OCI-LY3 (cell line): Measurements from ENCODE around the gene NEK9.

Experiments
- H2AFZ ChIP-seq: fragments of 200-600, 300-600 bp; shearing (Covaris generic); 2 replicates; pipeline ENCODE4 v1.6.0; 2014; ENCODE audit warnings: antibody characterized with exemption, low read depth, low read length
- H3K27ac ChIP-seq: fragments of 200-600, 300-600 bp; sonication (generic); 2 replicates; pipeline ENCODE4 v1.5.1; 2014; ENCODE audit warnings: mild to moderate bottlenecking, low read length, moderate library complexity, mixed read lengths
- H3K27me3 ChIP-seq: fragments of 200-600, 300-600 bp; sonication (generic); 2 replicates; pipeline ENCODE4 v1.6.1; 2014; ENCODE audit warnings: low read depth, low read length, mixed read lengths
- H3K36me3 ChIP-seq: fragments of 200-600, 300-600 bp; sonication (generic); replicated peaks from 2 replicates; pipeline ENCODE3; 2014; ENCODE audit warnings: low read depth, low read length, mixed read lengths
- H3K4me1 ChIP-seq: fragments of 300-600, 200-600 bp; sonication (generic); 2 replicates; pipeline ENCODE4 v1.6.1; 2014; ENCODE audit warnings: low read length, mixed read lengths
- H3K4me2 ChIP-seq: fragments of 200-600, 300-600 bp; sonication (generic); 2 replicates; pipeline ENCODE4 v1.6.1; 2014; ENCODE audit warnings: low read length, mixed read lengths
- H3K4me3 ChIP-seq: fragments of 300-600, 200-600 bp; sonication (generic); 2 replicates; pipeline ENCODE4 v1.5.1; 2014; ENCODE audit warnings: antibody characterized with exemption, mild to moderate bottlenecking, low read length, moderate library complexity
- H3K79me2 ChIP-seq: fragments of 300-600, 200-600 bp; shearing (Covaris generic); 2 replicates; pipeline ENCODE4 v1.6.1; 2014; ENCODE audit warnings: mild to moderate bottlenecking, low read length, mixed read lengths
- H3K9ac ChIP-seq: fragments of 300-600, 200-600 bp; shearing (Covaris generic); 2 replicates; pipeline ENCODE4 v1.6.0; 2014; ENCODE audit warnings: mild to moderate bottlenecking, low read length, moderate library complexity
- H3K9me3 ChIP-seq: fragments of 200-600, 300-600 bp; shearing (Covaris generic); 2 replicates; pipeline ENCODE4 v1.6.1; 2014; ENCODE audit warnings: low read length, mixed read lengths; ENCODE audit not compliant: insufficient read depth
- H4K20me1 ChIP-seq: fragments of 200-600, 300-600 bp; sonication (generic); 2 replicates; pipeline ENCODE4 v1.6.1; 2016; ENCODE audit warnings: low read length, mixed read lengths; ENCODE audit not compliant: insufficient read depth
- CTCF ChIP-seq: fragments of 200-600, 300-600 bp; sonication (generic); IDR thresholded peaks from 2 replicates; pipeline ENCODE4 v1.5.1; 2014; ENCODE audit warnings: antibody characterized with exemption, low read length, low read depth
- EZH2phosphoT487 ChIP-seq: fragments of 200-600 bp; shearing (Covaris generic); IDR thresholded peaks from 2 replicates; pipeline ENCODE4 v1.6.1; 2018; ENCODE audit warnings: antibody characterized with exemption, mixed run types, low read depth

The NEK9 gene

GRCh38 chr14:75170772-75171171 lies 43.9 kb upstream of the NEK9 start:
- H3K27me3 ChIP-seq: no peaks in the 10 kb centered on the region
- H3K9ac ChIP-seq: no peak overlapping the region
- no peak overlapping the region for H3K27ac ChIP-seq
- no peak overlapping the region for H3K4me2 ChIP-seq
- no peak overlapping the region for H3K4me3 ChIP-seq
- peaks cover 100% of the 10 kb centered on the region for H3K79me2 ChIP-seq
- peaks cover 12% of the 10 kb centered on the region for H3K4me1 ChIP-seq
- H3K9me3 ChIP-seq: no peaks in the 10 kb centered on the region
- TF ChIP-seq CTCF: no peak
- TF ChIP-seq EZH2phosphoT487: no peak
- no peak overlapping the region for H2AFZ ChIP-seq
- H4K20me1 ChIP-seq: peaks cover 89% of the 10 kb centered on the region
- H3K36me3 ChIP-seq: peaks cover 10% of the 10 kb centered on the region

GRCh38 chr14:75168586-75169335 lies 41.9 kb upstream of the NEK9 start:
- peaks cover 98% of the 10 kb centered on the region for H3K79me2 ChIP-seq
- no peak overlapping the region for H3K9ac ChIP-seq
- no peak for TF ChIP-seq EZH2phosphoT487
- peaks cover 89% of the 10 kb centered on the region for H4K20me1 ChIP-seq
- no peak overlapping the region for H3K27ac ChIP-seq
- no peaks in the 10 kb centered on the region for H3K9me3 ChIP-seq
- peaks cover 3% of the 10 kb centered on the region for H3K36me3 ChIP-seq
- H3K4me2 ChIP-seq: no peak overlapping the region
- H2AFZ ChIP-seq: no peak overlapping the region
- H3K4me3 ChIP-seq: no peak overlapping the region
- no peaks in the 10 kb centered on the region for H3K27me3 ChIP-seq
- H3K4me1 ChIP-seq: no peaks in the 10 kb centered on the region

- TF ChIP-seq EZH2phosphoT487 (no peak), CTCF (no peak)
- no peaks in the 10 kb centered on the region for H3K4me1 ChIP-seq
- H3K4me3 ChIP-seq: no peak overlapping the region
- H3K79me2 ChIP-seq: peaks cover 98% of the 10 kb centered on the region
- H3K36me3 ChIP-seq: no peaks in the 10 kb centered on the region
- no peaks in the 10 kb centered on the region for H3K27me3 ChIP-seq
- H2AFZ ChIP-seq: no peak overlapping the region
- no peak overlapping the region for H3K9ac ChIP-seq
- H3K9me3 ChIP-seq: no peaks in the 10 kb centered on the region
- no peak overlapping the region for H3K4me2 ChIP-seq
- H3K27ac ChIP-seq: no peak overlapping the region
- H4K20me1 ChIP-seq: peaks cover 86% of the 10 kb centered on the region
Measured at GRCh38 chr14:75167325-75167724, 40.5 kb upstream of the NEK9 start.

- no peak overlapping the region for H3K9ac ChIP-seq
- H3K4me1 ChIP-seq: peaks cover 4% of the 10 kb centered on the region
- no peaks in the 10 kb centered on the region for H3K27me3 ChIP-seq
- H3K4me2 ChIP-seq: no peak overlapping the region
- peaks cover 98% of the 10 kb centered on the region for H3K79me2 ChIP-seq
- H3K27ac ChIP-seq: no peak overlapping the region
- H2AFZ ChIP-seq: no peak overlapping the region
- peaks cover 87% of the 10 kb centered on the region for H4K20me1 ChIP-seq
- TF ChIP-seq EZH2phosphoT487: no peak
- TF ChIP-seq CTCF: no peak
- H3K36me3 ChIP-seq: no peaks in the 10 kb centered on the region
- H3K9me3 ChIP-seq: no peaks in the 10 kb centered on the region
- no peak overlapping the region for H3K4me3 ChIP-seq
Measured at GRCh38 chr14:75165586-75166391, 38.9 kb upstream of the NEK9 start.
